H1 (cell line): ENCODE data around the gene PNRC2. TPM values are rescaled to one million over a fixed set of nuclear protein-coding genes. Genes with fewer than 3 reads are reported as not detected.

Experiments used
- CTCF ChIA-PET: fragments of 300-600 bp; sonication (Branson Sonifier 250); formaldehyde crosslinking; loops from one replicate; lab custom pipeline; 2021; ENCODE audit not compliant: partially characterized antibody; lab: Charles Lee
- POLR2A ChIA-PET: fragments of 300-600 bp; sonication (Branson Sonifier 250); formaldehyde crosslinking; loops from one replicate; lab custom pipeline; 2021; ENCODE audit warnings: inconsistent platforms; ENCODE audit not compliant: partially characterized antibody; lab: Charles Lee
- DNase-seq, 2 experiments: peaks; one replicate each; pipeline versions ENCODE4 v3.0.0 to v3.0.0-alpha.2; 2010 to 2022; ENCODE audit warnings: low spot score in 2 of 2, low read depth in 1 of 2, mixed read lengths in 1 of 2
- FAIRE-seq: peaks from 2 replicates; lab custom pipeline; 2011; peaks lifted over from hg19 to GRCh38; lab: Jason Lieb, UNC
- H2AFZ ChIP-seq: 2 replicates; pipeline ENCODE4 v1.8.1; 2012; ENCODE audit warnings: low read length, inconsistent platforms
- H2AK5ac ChIP-seq: 2 replicates; pipeline ENCODE4 v1.6.1; 2013; ENCODE audit warnings: low read depth, low read length
- H2BK120ac ChIP-seq: replicated peaks from 2 replicates; pipeline ENCODE3; 2013; ENCODE audit warnings: low read depth, low read length, inconsistent platforms
- H2BK12ac ChIP-seq: 2 replicates; pipeline ENCODE4 v1.6.1; 2013; ENCODE audit warnings: low read depth, low read length
- H2BK15ac ChIP-seq: 2 replicates; pipeline ENCODE4 v1.6.1; 2013; ENCODE audit warnings: low read length
- H2BK20ac ChIP-seq: 2 replicates; pipeline ENCODE4 v1.6.1; 2013; ENCODE audit warnings: low read length
- H2BK5ac ChIP-seq: 2 replicates; pipeline ENCODE4 v1.6.1; 2013; ENCODE audit warnings: low read depth, low read length
- H3K14ac ChIP-seq: 2 replicates; pipeline ENCODE4 v1.6.1; 2013; ENCODE audit warnings: inconsistent platforms; ENCODE audit not compliant: insufficient read length
- H3K18ac ChIP-seq: 2 replicates; pipeline ENCODE4 v1.6.1; 2013; ENCODE audit warnings: low read length; ENCODE audit errors: extremely low read depth
- H3K23ac ChIP-seq: 2 replicates; pipeline ENCODE4 v1.6.1; 2013; ENCODE audit warnings: inconsistent platforms; ENCODE audit not compliant: insufficient read length
- H3K23me2 ChIP-seq: 2 replicates; pipeline ENCODE4 v1.6.1; 2013; ENCODE audit warnings: low read depth, low read length
- H3K27ac ChIP-seq: 2 replicates; pipeline ENCODE4 v1.6.1; 2011; ENCODE audit warnings: low read depth, low read length, inconsistent platforms
- H3K27me3 ChIP-seq, 4 experiments: replicated peaks in 1 of 4; 1 replicate in 1 of 4; 2 replicates in 3 of 4; pipeline versions ENCODE4 v1.6.1 to v1.8.1; 2011 to 2013; ENCODE audit warnings: low read length in 3 of 4, mild to moderate bottlenecking in 3 of 4, inconsistent platforms in 2 of 4, mixed read lengths in 2 of 4, moderate library complexity in 1 of 4; ENCODE audit not compliant: control insufficient read depth in 3 of 4, insufficient read depth in 3 of 4; ENCODE audit errors: extremely low read depth in 1 of 4
- H3K36me3 ChIP-seq, 4 experiments: 2 replicates each; pipeline versions ENCODE4 v1.6.1 to v1.8.1; 2011 to 2013; ENCODE audit warnings: mild to moderate bottlenecking in 4 of 4, low read length in 3 of 4, moderate library complexity in 2 of 4, control low read depth in 1 of 4, inconsistent platforms in 1 of 4; ENCODE audit not compliant: insufficient read depth in 4 of 4, control insufficient read depth in 2 of 4
- H3K4ac ChIP-seq: replicated peaks from 2 replicates; pipeline ENCODE3; 2013; ENCODE audit warnings: low read length, low read depth, mixed read lengths, inconsistent platforms; ENCODE audit not compliant: insufficient read length
- H3K4me1 ChIP-seq, 4 experiments: replicated peaks in 1 of 4; 1 replicate in 1 of 4; 2 replicates in 3 of 4; pipeline versions ENCODE4 v1.6.1 to v1.8.1; 2011 to 2013; ENCODE audit warnings: low read length in 3 of 4, inconsistent platforms in 2 of 4, mixed read lengths in 1 of 4; ENCODE audit not compliant: insufficient read depth in 4 of 4, control insufficient read depth in 3 of 4
- H3K4me2 ChIP-seq, 2 experiments: 2 replicates each; pipeline versions ENCODE4 v1.6.1 to v1.8.1; 2011 to 2013; ENCODE audit warnings: low read depth in 2 of 2, low read length in 2 of 2, control low read depth in 1 of 2, inconsistent platforms in 1 of 2, mild to moderate bottlenecking in 1 of 2; ENCODE audit not compliant: insufficient read depth in 1 of 2
- H3K4me3 ChIP-seq, 4 experiments: fragments of 200-600, 300-600 bp in 1 of 4; sonication (generic), shearing (Covaris generic), sonication (Bioruptor Twin) in 1 of 4; 2 replicates each; pipeline versions ENCODE4 v1.5.1 to v1.8.1; 2011 to 2016; ENCODE audit warnings: low read length in 4 of 4, low read depth in 3 of 4, control low read depth in 2 of 4, inconsistent platforms in 2 of 4, mild to moderate bottlenecking in 2 of 4, mixed read lengths in 1 of 4, moderate library complexity in 1 of 4; ENCODE audit not compliant: insufficient read depth in 2 of 4; ENCODE audit errors: extremely low read depth in 1 of 4
- H3K56ac ChIP-seq: replicated peaks from 2 replicates; pipeline ENCODE3; 2013; ENCODE audit warnings: low read depth, mild to moderate bottlenecking, mixed read lengths, low read length, inconsistent platforms; ENCODE audit not compliant: insufficient read length
- H3K79me1 ChIP-seq: 2 replicates; pipeline ENCODE4 v1.6.1; 2013; ENCODE audit warnings: low read depth, low read length, control low read depth
- H3K79me2 ChIP-seq, 2 experiments: 2 replicates each; pipeline versions ENCODE4 v1.6.1 to v1.8.1; 2012 to 2013; ENCODE audit warnings: low read length in 2 of 2, mild to moderate bottlenecking in 2 of 2, inconsistent platforms in 1 of 2; ENCODE audit not compliant: insufficient read depth in 2 of 2, control insufficient read depth in 1 of 2
- H3K9ac ChIP-seq, 4 experiments: replicated peaks in 1 of 4; 1 replicate in 1 of 4; 2 replicates in 3 of 4; pipeline versions ENCODE4 v1.6.1 to v1.8.1; 2011 to 2013; ENCODE audit warnings: low read depth in 3 of 4, low read length in 3 of 4, control low read depth in 2 of 4, mild to moderate bottlenecking in 2 of 4, moderate library complexity in 2 of 4, inconsistent platforms in 1 of 4; ENCODE audit errors: extremely low read depth in 1 of 4
- H3K9me3 ChIP-seq, 2 experiments: 2 replicates each; pipeline versions ENCODE4 v1.6.1 to v1.8.1; 2012 to 2013; ENCODE audit warnings: mild to moderate bottlenecking in 2 of 2, moderate library complexity in 2 of 2, control low read depth in 1 of 2, inconsistent platforms in 1 of 2, low read depth in 1 of 2, low read length in 1 of 2, mixed read lengths in 1 of 2; ENCODE audit not compliant: insufficient read depth in 2 of 2
- H4K20me1 ChIP-seq, 2 experiments: replicated peaks in 1 of 2; 2 replicates each; pipeline versions ENCODE3 to v1.8.1; 2011 to 2013; ENCODE audit warnings: inconsistent platforms in 2 of 2, low read length in 2 of 2, mild to moderate bottlenecking in 1 of 2; ENCODE audit not compliant: insufficient read depth in 2 of 2, control insufficient read depth in 1 of 2
- H4K5ac ChIP-seq: 2 replicates; pipeline ENCODE4 v1.6.1; 2013; ENCODE audit warnings: low read length, low read depth, mixed read lengths, inconsistent platforms; ENCODE audit not compliant: insufficient read length
- H4K8ac ChIP-seq: 2 replicates; pipeline ENCODE4 v1.8.0; 2013; ENCODE audit warnings: mild to moderate bottlenecking, moderate library complexity, low read length, inconsistent platforms; ENCODE audit not compliant: insufficient read depth; ENCODE audit errors: extremely low read depth
- H4K91ac ChIP-seq: replicated peaks from 2 replicates; pipeline ENCODE3; 2013; ENCODE audit warnings: low read length, mixed read lengths, inconsistent platforms; ENCODE audit not compliant: insufficient read length
- CHD1 ChIP-seq: IDR thresholded peaks from 2 replicates; pipeline ENCODE4 v1.6.1; 2012; ENCODE audit warnings: low read depth, low read length, improper control_type of control experiment
- E2F6 ChIP-seq: IDR thresholded peaks from 2 replicates; pipeline ENCODE4 v1.6.1; 2012; ENCODE audit warnings: inconsistent platforms
- EGR1 ChIP-seq: IDR thresholded peaks from 2 replicates; pipeline ENCODE4 v1.6.1; 2011; ENCODE audit warnings: low read depth, low read length, borderline replicate concordance
- POU5F1 ChIP-seq: IDR thresholded peaks from 2 replicates; pipeline ENCODE4 v1.6.1; 2011; ENCODE audit warnings: low read depth, mild to moderate bottlenecking, low read length, moderate library complexity
- WGBS, 2 experiments: shearing (Covaris generic) in 1 of 2; methylation state at CpG; one replicate each; pipeline versions ENCODE4 v1.1.6 to v1.1.7; 2013 to 2015; ENCODE audit warnings: low lambda C conversion rate in 2 of 2, mixed read lengths in 2 of 2, inconsistent platforms in 1 of 2, low coverage in 1 of 2, missing lambda C conversion rate in 1 of 2; ENCODE audit not compliant: insufficient replicate concordance in 2 of 2, insufficient coverage in 1 of 2, insufficient read length in 1 of 2; ENCODE audit errors: extremely low coverage in 1 of 2, missing lambda C conversion rate in 1 of 2; 5-methylcytosine and 5-hydroxymethylcytosine counted together
- polyA plus RNA-seq, 7 experiments: library from polyadenylated mRNA; depleted of rRNA in 3 of 7; stranded (reverse) in 5 of 7; unstranded in 2 of 7; fragments of >200 nt in 5 of 7; fragments of 200-250 nt in 2 of 7; gene quantifications; 1 replicate in 5 of 7; 2 replicates in 1 of 7; 4 replicates in 1 of 7; pipeline versions ENCODE4 v1.2.1 to v1.2.3, GENCODE V29; 2011 to 2013; ENCODE audit warnings: missing spikeins in 2 of 7, mixed read lengths in 2 of 7
- total RNA-seq: library from RNA; stranded (reverse); fragmentation: NEBNext Ultra II Directional; extraction: Animal tissue kit (Norgen Biotek cat#: 25700); gene quantifications from 2 replicates; pipeline ENCODE4 v1.2.1, GENCODE V29; 2021

PNRC2 gene
- total and polyA plus RNA-seq, 2 of the 8 experiments (the other 6 are each of a cell fraction or from before 2014, with no cell fraction given), result 57.5 to 147 TPM

GRCh38 chr1:23960291-23961020, 828 bp downstream of the PNRC2 start:
- Histone ChIP-seq H2BK12ac (no peak overlapping the region), H3K4me2 (peak overlapping the region; percentile 59 to 74), H3K14ac (no peak overlapping the region), H2BK15ac (no peak overlapping the region), H2AFZ (no peak overlapping the region), H3K18ac (peak overlapping the region; percentile 20; the same call in 1 of the 2 replicates), H3K9me3 (no peaks in the 10 kb centered on the region), H3K36me3 (peaks cover 0 to 33% (median 2%) of the 10 kb centered on the region in 4 experiments; a peak in 3 of 8 replicates), H3K23me2 (peaks cover 7% of the 10 kb centered on the region), H2BK120ac (no peak overlapping the region), H3K9ac (peak overlapping the region; percentile 93 to 99 (median 99)), H3K27me3 (no peaks in the 10 kb centered on the region), H3K79me1 (no peaks in the 10 kb centered on the region), H4K5ac (peak overlapping the region; percentile 20), H4K8ac (no peak overlapping the region), H3K27ac (peak overlapping the region; percentile 99), H4K20me1 (peaks cover 0 to 5% of the 10 kb centered on the region in 2 experiments), H3K79me2 (peaks cover 0 to 15% of the 10 kb centered on the region in 2 experiments; a peak in 2 of 4 replicates), H3K4ac (no peak overlapping the region), H3K4me1 (peaks cover 2 to 4% (median 3%) of the 10 kb centered on the region in 4 experiments; a peak in 6 of 7 replicates), H2BK5ac (peak overlapping the region; percentile 99), H2AK5ac (no peak overlapping the region), H3K23ac (no peak overlapping the region), H3K56ac (peak overlapping the region; percentile 62), H4K91ac (no peak overlapping the region), H2BK20ac (no peak overlapping the region), H3K4me3 (peak overlapping the region; percentile 53 to 90 (median 84))
- no peak for FAIRE-seq
- ChIA-PET CTCF (interaction anchor here (0.9 to 1.2 kb wide), 4 partner anchors 15 to 195 kb away, joined by 3 to 5 read pairs (median 3); no protein-coding TSS in a partner anchor), POLR2A (interaction anchor here (0.6 to 16.6 kb wide), 17 partner anchors 7 to 190 kb away, joined by 3 to 267 read pairs (median 4); partner anchors contain the start of genes GALE and SRSF10)
- no peak for DNase-seq
- 6% methylated on average over 15 of the region's 15 CpGs; no CpG with 5 or more reads in 1 of the 2 experiments for WGBS, 2 experiments
- TF ChIP-seq CHD1 (0 out of 2 replicates have a peak, but pooled peaks have one; percentile 4), E2F6 (no peak), POU5F1 (no peak), EGR1 (no peak)
